Skeletal muscle tissue (tissue), 4 donors: ENCODE data around the gene MLIP. TPM values are rescaled to one million over a fixed set of nuclear protein-coding genes. Genes with fewer than 3 reads are reported as not detected.

Experiments used
- H3K27ac ChIP-seq: one replicate; pipeline ENCODE4 v1.7.0; 2013; ENCODE audit warnings: mild to moderate bottlenecking, low read depth, low read length, inconsistent platforms
- H3K27me3 ChIP-seq, 3 donors: one replicate each; pipeline ENCODE4 v1.7.0; 2013; ENCODE audit warnings: low read length in 3 of 3; ENCODE audit not compliant: control insufficient read depth in 3 of 3, insufficient read depth in 3 of 3
- H3K36me3 ChIP-seq, 3 donors: one replicate each; pipeline ENCODE4 v1.7.0; 2013; ENCODE audit warnings: low read length in 3 of 3; ENCODE audit not compliant: control insufficient read depth in 3 of 3, insufficient read depth in 3 of 3
- H3K4me1 ChIP-seq, 3 donors: one replicate each; pipeline ENCODE4 v1.7.0; 2013; ENCODE audit warnings: low read length in 3 of 3, mild to moderate bottlenecking in 3 of 3; ENCODE audit not compliant: control insufficient read depth in 3 of 3, insufficient read depth in 3 of 3
- H3K4me3 ChIP-seq, 3 donors: one replicate each; pipeline ENCODE4 v1.7.0; 2013; ENCODE audit warnings: low read length in 3 of 3
- H3K9ac ChIP-seq, 3 donors: one replicate each; pipeline ENCODE4 v1.7.0; 2013; ENCODE audit warnings: low read length in 3 of 3, mild to moderate bottlenecking in 3 of 3, moderate library complexity in 2 of 3, low read depth in 1 of 3
- H3K9me3 ChIP-seq, 3 donors: one replicate each; pipeline ENCODE4 v1.7.0; 2013; ENCODE audit warnings: low read length in 3 of 3; ENCODE audit not compliant: control insufficient read depth in 3 of 3
- total RNA-seq: library from RNA; depleted of rRNA; stranded (reverse); fragments of >200 nt; gene quantifications from one replicate; pipeline ENCODE4 v1.2.3, GENCODE V29; 2014
- donor health status: Osteomylitis.

The MLIP gene
- total RNA-seq, 1 donor from 2014 or later = 27.7 TPM

- Histone ChIP-seq H3K27me3 (no peaks in the 10 kb centered on the region), H3K4me3 (no peak overlapping the region), H3K9me3 (no peaks in the 10 kb centered on the region), H3K4me1 (peaks cover 36 to 54% (median 38%) of the 10 kb centered on the region in 3 donors), H3K36me3 (no peaks in the 10 kb centered on the region), H3K9ac (no peak overlapping the region), H3K27ac (no peak overlapping the region)
Measured at GRCh38 chr6:54106727-54107126, 4.5 kb upstream of the MLIP start.

GRCh38 chr6:54107470-54108090 lies 3.7 kb upstream of the MLIP start:
- Histone ChIP-seq H3K9ac (peak overlapping the region in 2 of 3 donors; percentile 36 to 40), H3K36me3 (no peaks in the 10 kb centered on the region), H3K27ac (no peak overlapping the region), H3K27me3 (no peaks in the 10 kb centered on the region), H3K4me1 (peaks cover 33 to 52% (median 40%) of the 10 kb centered on the region in 3 donors), H3K4me3 (peak overlapping the region in 1 of 3 donors; percentile 36), H3K9me3 (no peaks in the 10 kb centered on the region)

- no peaks in the 10 kb centered on the region for H3K27me3 ChIP-seq
- peaks cover 27 to 49% (median 34%) of the 10 kb centered on the region in 3 donors for H3K4me1 ChIP-seq
- H3K36me3 ChIP-seq = no peaks in the 10 kb centered on the region
- H3K4me3 ChIP-seq = no peak overlapping the region
- no peaks in the 10 kb centered on the region for H3K9me3 ChIP-seq
- H3K9ac ChIP-seq = no peak overlapping the region
- no peak overlapping the region for H3K27ac ChIP-seq
Measured at GRCh38 chr6:54108271-54108670, 3.0 kb upstream of the MLIP start.

- Histone ChIP-seq H3K9me3 (no peaks in the 10 kb centered on the region), H3K36me3 (no peaks in the 10 kb centered on the region), H3K27me3 (no peaks in the 10 kb centered on the region), H3K4me3 (no peak overlapping the region), H3K9ac (no peak overlapping the region), H3K4me1 (peaks cover 27 to 47% (median 35%) of the 10 kb centered on the region in 3 donors), H3K27ac (no peak overlapping the region)
Measured at GRCh38 chr6:54109586-54109985, 1.7 kb upstream of the MLIP start.

- Histone ChIP-seq H3K27me3 (no peaks in the 10 kb centered on the region), H3K9me3 (no peaks in the 10 kb centered on the region), H3K36me3 (no peaks in the 10 kb centered on the region), H3K9ac (no peak overlapping the region), H3K4me1 (peaks cover 19 to 36% (median 34%) of the 10 kb centered on the region in 3 donors), H3K4me3 (no peak overlapping the region), H3K27ac (no peak overlapping the region)
Measured at GRCh38 chr6:54112151-54112650, 958 bp downstream of the MLIP start.

GRCh38 chr6:54114991-54115390 lies 3.7 kb downstream of the MLIP start:
- no peak overlapping the region for H3K9ac ChIP-seq
- H3K9me3 ChIP-seq = no peaks in the 10 kb centered on the region
- H3K36me3 ChIP-seq = no peaks in the 10 kb centered on the region
- H3K4me1 ChIP-seq = peaks cover 15 to 35% (median 35%) of the 10 kb centered on the region in 3 donors
- no peak overlapping the region for H3K4me3 ChIP-seq
- H3K27ac ChIP-seq = no peak overlapping the region
- no peaks in the 10 kb centered on the region for H3K27me3 ChIP-seq

GRCh38 chr6:54115966-54116365 lies 4.7 kb downstream of the MLIP start:
- H3K27ac ChIP-seq = no peak overlapping the region
- H3K27me3 ChIP-seq = no peaks in the 10 kb centered on the region
- no peaks in the 10 kb centered on the region for H3K36me3 ChIP-seq
- H3K9me3 ChIP-seq = no peaks in the 10 kb centered on the region
- peaks cover 15 to 35% (median 29%) of the 10 kb centered on the region in 3 donors for H3K4me1 ChIP-seq
- H3K4me3 ChIP-seq = no peak overlapping the region
- no peak overlapping the region for H3K9ac ChIP-seq

- Histone ChIP-seq H3K27me3 (no peaks in the 10 kb centered on the region), H3K4me3 (no peak overlapping the region), H3K9me3 (no peaks in the 10 kb centered on the region), H3K4me1 (peaks cover 9 to 26% (median 22%) of the 10 kb centered on the region in 3 donors), H3K9ac (no peak overlapping the region), H3K36me3 (no peaks in the 10 kb centered on the region), H3K27ac (no peak overlapping the region)
Measured at GRCh38 chr6:54118117-54118516, 6.9 kb downstream of the MLIP start.

- H3K4me1 ChIP-seq = peaks cover 0 to 26% (median 16%) of the 10 kb centered on the region in 3 donors
- no peaks in the 10 kb centered on the region for H3K9me3 ChIP-seq
Measured at GRCh38 chr6:54125493-54125892, 14.2 kb downstream of the MLIP start.

GRCh38 chr6:54130179-54130578 lies 18.9 kb downstream of the MLIP start:
- no peak overlapping the region for H3K9ac ChIP-seq
- H3K4me1 ChIP-seq = peaks cover 5 to 39% (median 16%) of the 10 kb centered on the region in 3 donors
- H3K27me3 ChIP-seq = no peaks in the 10 kb centered on the region
- H3K9me3 ChIP-seq = no peaks in the 10 kb centered on the region
- H3K27ac ChIP-seq = no peak overlapping the region
- H3K36me3 ChIP-seq = peaks cover 5 to 6% (median 6%) of the 10 kb centered on the region in 3 donors
- H3K4me3 ChIP-seq = no peak overlapping the region

More at GRCh38 chr6:54125493-54125892, 14.2 kb downstream of the MLIP start:
- Histone ChIP-seq H3K27ac (no peak overlapping the region), H3K4me3 (no peak overlapping the region), H3K9ac (no peak overlapping the region), H3K36me3 (peaks cover 6 to 15% (median 15%) of the 10 kb centered on the region in 3 donors), H3K27me3 (no peaks in the 10 kb centered on the region)
